GM19043 (cell line): Measurements from ENCODE around the gene FRY.

ENCODE experiments used
- ATAC-seq: cut with Tn5 transposase; IDR thresholded peaks from one replicate; pipeline ENCODE4 v1.9.1; 2021; ENCODE audit warnings: low read depth; ENCODE audit not compliant: unreplicated experiment

FRY gene

DNA sequence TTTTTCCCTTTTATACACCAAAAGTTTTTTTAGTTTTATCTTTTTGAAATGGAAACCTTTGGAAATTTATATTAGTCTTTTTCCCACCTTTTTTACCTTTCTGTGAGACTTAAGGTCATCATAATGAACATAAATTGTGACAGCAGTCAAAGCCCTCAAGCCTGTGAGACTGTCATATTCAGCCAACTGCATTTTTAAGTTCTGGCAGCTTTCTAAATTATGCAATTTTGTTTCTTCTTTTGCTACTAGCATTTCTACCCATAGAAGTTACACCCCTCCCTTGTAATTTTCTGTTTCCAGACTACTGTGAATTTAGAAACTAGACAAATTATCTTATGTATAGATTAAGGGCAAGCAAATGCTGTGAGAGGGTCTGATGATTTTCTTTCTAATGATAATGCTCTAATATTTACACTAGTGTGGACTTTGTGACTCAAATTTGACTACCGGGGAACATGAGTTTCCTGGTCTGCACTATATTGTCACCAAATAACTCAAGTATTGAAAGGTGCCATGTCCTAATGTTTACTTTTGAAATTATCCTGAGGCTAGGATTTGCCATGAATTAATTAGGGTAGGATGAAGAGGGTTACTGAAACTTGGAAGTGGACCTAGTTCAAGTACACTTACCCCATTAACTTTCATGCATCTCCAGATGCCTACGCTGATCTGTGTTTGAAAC is 43.7 kb downstream of the FRY start:
- no peak for ATAC-seq

- no peak for ATAC-seq
These were observed 48.0 kb downstream of the FRY start for GRCh38 chr13:32079587-32079986.

- no peak for ATAC-seq
These were observed 48.8 kb downstream of the FRY start for GRCh38 chr13:32080328-32080744.

DNA sequence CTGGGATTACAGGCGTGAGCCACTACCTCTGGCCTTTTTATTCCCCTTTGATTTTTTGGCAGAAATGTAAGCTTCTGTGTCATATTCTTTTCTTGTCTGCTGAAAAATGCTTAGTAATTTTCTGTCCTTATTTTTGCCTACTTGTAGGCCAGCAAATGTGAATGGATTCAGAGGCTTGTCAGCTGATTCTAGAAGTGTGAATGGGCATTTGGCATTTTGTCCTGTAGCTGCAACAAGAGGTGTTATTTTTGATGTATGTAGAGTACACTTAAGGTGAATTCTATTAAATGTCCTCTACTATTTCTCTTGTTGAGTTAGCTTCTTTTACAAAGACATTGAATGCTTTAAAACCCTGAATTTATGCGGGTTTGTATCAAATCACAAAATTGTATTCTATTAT is 50.0 kb downstream of the FRY start:
- ATAC-seq = no peak

GRCh38 chr13:32086366-32086765 is 54.8 kb downstream of the FRY start:
- no peak for ATAC-seq

DNA sequence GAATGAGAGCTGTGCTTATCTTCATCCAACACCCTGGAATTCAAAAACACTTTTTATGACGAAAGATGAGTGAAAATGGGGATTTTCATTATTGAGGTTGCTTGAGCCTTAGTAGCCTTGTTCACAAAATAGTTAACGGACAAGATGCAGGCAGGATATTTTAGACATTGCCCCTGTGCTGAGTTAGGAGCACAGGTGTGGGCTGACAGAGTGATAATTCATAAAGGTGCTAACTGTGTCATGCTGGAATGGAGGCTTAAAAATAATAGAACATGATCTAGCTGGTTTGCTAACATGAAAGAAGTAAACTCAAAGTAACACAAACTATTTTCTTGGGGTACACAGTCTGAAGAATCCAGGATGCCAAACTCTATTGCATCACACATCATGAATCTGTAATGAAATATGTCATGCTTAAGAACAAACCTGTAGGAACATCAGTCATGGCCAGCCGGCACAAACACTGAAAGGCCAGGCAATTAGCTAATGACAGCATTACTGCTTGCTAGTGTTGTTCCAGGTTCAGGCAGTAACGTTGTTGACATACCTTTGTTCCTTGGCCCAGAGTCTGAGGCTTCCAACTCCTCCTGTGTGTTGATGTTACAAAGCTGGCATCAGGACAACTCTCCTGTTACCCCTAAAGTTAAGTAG is 55.3 kb downstream of the FRY start:
- ATAC-seq = no peak

DNA sequence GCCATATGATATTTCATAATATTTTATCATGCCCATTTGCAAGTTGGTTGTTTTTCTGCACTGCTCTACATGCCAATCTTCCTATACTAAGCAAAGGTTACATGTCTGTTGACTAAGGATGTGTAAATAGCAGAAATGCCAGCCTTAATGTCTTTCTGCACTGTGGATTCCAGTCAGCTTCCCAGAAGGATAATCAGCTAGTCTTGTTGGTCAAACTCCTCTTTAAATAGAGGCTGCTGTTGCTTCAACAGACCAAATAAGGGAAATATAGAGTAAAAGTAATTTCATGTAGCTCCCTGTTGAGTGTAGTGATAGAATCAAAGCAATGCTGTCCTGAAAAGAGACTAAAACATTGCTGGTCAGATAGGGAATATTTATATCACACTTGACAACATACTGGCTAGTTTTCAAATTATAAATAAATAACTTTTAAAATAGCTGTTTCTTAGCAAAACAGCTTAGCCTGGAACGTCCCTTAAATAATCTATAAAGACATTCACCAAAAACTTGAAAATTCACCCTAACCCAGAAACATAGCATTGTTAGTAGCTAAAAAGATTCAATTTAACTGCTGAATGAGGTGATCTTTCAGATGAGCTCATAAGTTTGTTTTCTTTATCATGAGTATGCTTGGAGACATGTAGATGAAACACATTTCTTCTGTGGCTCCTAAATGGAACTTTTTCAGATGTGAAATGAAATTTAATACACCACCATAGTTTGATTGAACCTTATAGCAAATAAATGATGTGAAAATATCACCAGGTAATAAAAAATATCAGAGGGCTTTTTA is 56.6 kb downstream of the FRY start:
- no peak for ATAC-seq

DNA sequence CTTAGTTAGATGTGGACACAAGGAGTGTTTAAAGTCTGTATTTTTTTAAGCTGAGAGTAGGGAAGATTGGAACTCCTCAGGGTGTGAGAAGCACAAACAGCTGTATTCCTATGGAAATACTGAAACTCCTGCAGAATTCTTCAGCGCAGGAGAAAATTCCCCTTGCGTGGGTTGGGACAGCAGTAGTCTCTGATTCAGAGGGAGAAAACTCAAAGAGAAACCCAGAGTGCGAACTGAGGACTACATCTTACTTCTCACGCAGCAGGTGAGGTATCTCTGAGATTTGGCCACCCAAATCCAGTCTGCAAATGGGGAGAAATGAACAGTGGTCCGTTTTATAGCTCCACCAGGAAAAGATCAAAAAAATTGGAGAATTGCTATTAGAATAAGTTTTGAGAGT is 60.9 kb downstream of the FRY start:
- no peak for ATAC-seq

DNA sequence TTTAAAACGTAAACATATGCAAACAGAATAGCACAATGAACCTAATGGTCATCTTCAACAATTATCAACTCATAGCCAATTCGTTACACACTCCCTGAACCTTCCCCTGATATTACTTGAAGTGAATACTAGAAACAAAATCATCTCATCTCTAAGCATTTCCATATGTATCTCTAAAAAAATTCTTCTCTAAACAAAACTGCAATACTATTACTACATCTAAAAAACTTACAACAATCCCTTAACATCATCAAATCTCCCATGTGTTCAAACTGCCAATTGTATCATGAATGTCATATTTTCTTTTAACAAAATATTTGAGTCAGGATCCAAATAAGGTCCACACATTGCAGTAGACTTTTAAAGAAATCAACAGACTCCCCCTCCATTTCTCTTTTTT is 61.4 kb downstream of the FRY start:
- no peak for ATAC-seq

DNA sequence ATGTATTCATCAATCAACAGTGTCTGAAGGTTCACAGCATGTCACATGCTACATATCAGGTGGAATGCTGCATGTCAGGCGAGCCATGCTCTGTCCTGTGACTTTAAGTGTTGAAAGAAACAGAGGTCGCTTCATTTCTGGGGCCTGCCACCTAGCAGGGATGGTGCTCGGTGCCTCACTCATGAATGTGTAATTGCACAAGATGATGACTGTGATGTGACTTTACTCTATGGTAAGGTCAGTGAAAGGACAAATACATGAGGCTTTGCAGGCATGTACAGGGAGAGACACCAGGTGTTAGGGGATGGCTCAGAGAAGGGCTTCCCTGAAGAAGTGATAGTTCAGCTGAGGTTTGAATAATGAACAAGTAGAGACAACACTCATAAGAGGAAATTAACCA is 66.7 kb downstream of the FRY start:
- no peak for ATAC-seq

- ATAC-seq = no peak
These were observed 74.2 kb downstream of the FRY start for GRCh38 chr13:32105653-32106313.

GRCh38 chr13:32107474-32107873 is 75.9 kb downstream of the FRY start:
- no peak for ATAC-seq

DNA sequence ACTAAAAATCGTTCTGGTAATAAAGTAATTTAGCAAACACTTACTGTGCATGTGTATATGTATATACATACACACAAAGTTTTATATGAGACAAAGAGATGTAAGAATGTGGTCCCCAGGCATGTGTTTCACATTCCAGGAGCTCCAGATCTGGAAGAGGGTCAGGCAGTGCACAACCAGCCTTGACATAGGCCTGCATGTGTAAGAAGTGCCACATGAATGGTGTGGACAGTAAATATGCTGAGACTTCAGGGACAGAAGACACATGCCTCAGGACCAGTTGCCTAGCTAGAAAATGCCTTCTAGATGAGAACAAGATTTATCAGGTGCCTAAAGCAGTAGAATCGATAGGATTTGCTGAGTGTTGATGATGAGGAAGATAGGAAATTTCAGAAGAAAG is 76.4 kb downstream of the FRY start:
- no peak for ATAC-seq

- no peak for ATAC-seq
These were observed 82.0 kb downstream of the FRY start for GRCh38 chr13:32113532-32113931.

- no peak for ATAC-seq
These were observed 82.8 kb downstream of the FRY start for GRCh38 chr13:32114284-32114950.

DNA sequence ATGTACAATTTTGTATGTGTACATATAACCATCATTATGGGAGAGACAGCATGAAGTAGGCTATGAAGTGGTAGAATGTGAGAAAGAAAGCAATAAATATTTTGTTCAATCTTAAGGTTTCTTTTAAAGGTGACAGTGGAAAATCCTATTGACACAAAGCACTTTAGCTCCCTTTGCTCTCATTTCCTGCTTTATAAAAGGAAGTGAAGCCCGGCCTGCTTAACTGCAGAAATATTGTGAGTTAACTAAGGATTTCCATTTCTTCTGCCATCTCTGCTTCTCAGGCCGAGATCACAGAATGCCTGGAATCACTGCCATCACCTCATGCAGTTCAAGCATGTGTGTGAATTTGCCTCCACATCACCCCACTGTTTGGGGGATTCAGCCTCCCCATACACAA is 83.5 kb downstream of the FRY start:
- ATAC-seq = no peak

GRCh38 chr13:32116210-32116609 is 84.6 kb downstream of the FRY start:
- ATAC-seq = peak; percentile 51

- ATAC-seq = no peak
These were observed 85.4 kb downstream of the FRY start for GRCh38 chr13:32117001-32117400.

- no peak for ATAC-seq
These were observed 86.1 kb downstream of the FRY start for GRCh38 chr13:32117701-32118100.

- ATAC-seq = no peak
These were observed 89.7 kb downstream of the FRY start for GRCh38 chr13:32121316-32121715.

DNA sequence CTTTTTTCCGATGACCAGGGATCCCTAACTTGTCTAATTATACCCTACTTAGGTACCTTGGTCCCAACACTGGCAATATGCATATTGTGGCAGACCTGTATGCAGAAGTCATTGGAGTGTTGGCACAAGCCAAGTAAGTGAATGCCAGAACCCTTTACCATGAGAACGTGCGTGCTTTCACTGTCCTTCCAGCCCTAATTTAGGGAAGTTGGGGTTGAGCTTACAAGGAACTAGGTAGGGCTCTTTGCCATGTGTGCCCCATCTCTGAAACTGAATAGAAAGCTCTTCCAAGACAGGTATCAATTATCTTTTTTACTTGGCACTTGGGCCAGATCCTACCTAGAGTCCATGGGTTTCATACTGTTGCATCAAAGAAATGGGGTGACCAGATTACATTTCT is 93.2 kb downstream of the FRY start:
- no peak for ATAC-seq
